ENCODE results near the gene AGK.

- TF ChIP-seq, protein P1, sequence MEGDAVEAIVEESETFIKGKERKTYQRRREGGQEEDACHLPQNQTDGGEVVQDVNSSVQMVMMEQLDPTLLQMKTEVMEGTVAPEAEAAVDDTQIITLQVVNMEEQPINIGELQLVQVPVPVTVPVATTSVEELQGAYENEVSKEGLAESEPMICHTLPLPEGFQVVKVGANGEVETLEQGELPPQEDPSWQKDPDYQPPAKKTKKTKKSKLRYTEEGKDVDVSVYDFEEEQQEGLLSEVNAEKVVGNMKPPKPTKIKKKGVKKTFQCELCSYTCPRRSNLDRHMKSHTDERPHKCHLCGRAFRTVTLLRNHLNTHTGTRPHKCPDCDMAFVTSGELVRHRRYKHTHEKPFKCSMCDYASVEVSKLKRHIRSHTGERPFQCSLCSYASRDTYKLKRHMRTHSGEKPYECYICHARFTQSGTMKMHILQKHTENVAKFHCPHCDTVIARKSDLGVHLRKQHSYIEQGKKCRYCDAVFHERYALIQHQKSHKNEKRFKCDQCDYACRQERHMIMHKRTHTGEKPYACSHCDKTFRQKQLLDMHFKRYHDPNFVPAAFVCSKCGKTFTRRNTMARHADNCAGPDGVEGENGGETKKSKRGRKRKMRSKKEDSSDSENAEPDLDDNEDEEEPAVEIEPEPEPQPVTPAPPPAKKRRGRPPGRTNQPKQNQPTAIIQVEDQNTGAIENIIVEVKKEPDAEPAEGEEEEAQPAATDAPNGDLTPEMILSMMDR (IDR thresholded peaks at IDR 0.05) = no peak
- no peak for TF ChIP-seq EZH2 (IDR thresholded peaks at IDR 0.05; ENCODE audit: borderline replicate concordance, insufficient read depth, low read depth, low read length, poor library complexity, severe bottlenecking)
These were observed 149.2 kb downstream of the AGK start for GRCh38 chr7:141700296-141700847.
